Fibroblast of lung (primary cell): ENCODE measurements around the gene INHA.

ENCODE experiments used
- EZH2 ChIP-seq: IDR thresholded peaks from 2 replicates; pipeline ENCODE4 v1.5.1; 2012; ENCODE audit warnings: low read length, control low read depth, mild to moderate bottlenecking; ENCODE audit errors: missing control alignments
- TF ChIP-seq, protein P1 (sequence below), 2 donors: IDR thresholded peaks in 1 of 2; conservative IDR thresholded peaks in 1 of 2; 1 replicate in 1 of 2; 2 replicates in 1 of 2; pipeline ENCODE4 v1.5.1; 2011 to 2012; ENCODE audit warnings: low read length in 2 of 2, control low read depth in 1 of 2, inconsistent platforms in 1 of 2, low read depth in 1 of 2, mild to moderate bottlenecking in 1 of 2

DNA sequence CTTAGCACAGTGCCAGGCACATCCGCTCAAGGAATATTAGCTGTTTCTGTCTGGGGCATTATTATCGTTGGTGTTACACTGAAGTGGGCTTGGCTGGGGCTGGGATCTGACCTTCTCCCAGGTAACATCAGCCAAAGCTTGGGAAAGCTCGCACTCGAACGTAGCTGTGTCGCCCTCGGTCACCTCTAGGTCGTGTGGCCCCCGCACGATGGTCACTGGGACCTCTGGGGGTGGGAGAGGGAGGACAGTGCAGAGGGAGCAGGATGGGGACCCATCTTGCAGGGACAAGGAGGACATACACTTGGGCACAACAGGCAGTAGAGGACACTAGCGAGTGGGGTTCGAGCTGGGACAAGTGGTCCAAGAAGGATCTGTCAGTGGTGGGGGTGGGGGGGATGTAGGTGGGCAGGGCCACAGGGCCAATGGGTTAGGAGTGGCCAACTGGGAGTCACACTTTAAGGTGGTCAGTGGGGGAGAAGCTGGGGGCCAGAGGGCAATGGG, 18.6 kb upstream of the INHA start:
- TF ChIP-seq EZH2, result no peak
- TF ChIP-seq, protein P1, sequence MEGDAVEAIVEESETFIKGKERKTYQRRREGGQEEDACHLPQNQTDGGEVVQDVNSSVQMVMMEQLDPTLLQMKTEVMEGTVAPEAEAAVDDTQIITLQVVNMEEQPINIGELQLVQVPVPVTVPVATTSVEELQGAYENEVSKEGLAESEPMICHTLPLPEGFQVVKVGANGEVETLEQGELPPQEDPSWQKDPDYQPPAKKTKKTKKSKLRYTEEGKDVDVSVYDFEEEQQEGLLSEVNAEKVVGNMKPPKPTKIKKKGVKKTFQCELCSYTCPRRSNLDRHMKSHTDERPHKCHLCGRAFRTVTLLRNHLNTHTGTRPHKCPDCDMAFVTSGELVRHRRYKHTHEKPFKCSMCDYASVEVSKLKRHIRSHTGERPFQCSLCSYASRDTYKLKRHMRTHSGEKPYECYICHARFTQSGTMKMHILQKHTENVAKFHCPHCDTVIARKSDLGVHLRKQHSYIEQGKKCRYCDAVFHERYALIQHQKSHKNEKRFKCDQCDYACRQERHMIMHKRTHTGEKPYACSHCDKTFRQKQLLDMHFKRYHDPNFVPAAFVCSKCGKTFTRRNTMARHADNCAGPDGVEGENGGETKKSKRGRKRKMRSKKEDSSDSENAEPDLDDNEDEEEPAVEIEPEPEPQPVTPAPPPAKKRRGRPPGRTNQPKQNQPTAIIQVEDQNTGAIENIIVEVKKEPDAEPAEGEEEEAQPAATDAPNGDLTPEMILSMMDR (conservative IDR thresholded peaks at IDR 0.05 in 1 of 2, IDR thresholded peaks at IDR 0.05 in 1 of 2; ENCODE audit: low read depth in 1 of 2, low read length in 2 of 2), result no peak
